AG09309 (cell line): ENCODE data around the gene MTA3.

Experiments
- DNase-seq: peaks from one replicate; pipeline ENCODE4 v3.0.0-alpha.2; 2010; ENCODE audit warnings: low read depth
- H3K4me3 ChIP-seq: 2 replicates; pipeline ENCODE4 v1.5.1; 2011; ENCODE audit warnings: mild to moderate bottlenecking, low read depth, low read length, moderate library complexity; ENCODE audit not compliant: control insufficient read depth
- TF ChIP-seq, protein P1 (sequence below): IDR thresholded peaks from 2 replicates; pipeline ENCODE4 v1.5.1; 2011; ENCODE audit warnings: mild to moderate bottlenecking, low read depth, low read length, inconsistent platforms; ENCODE audit not compliant: insufficient read depth, control insufficient read depth; ENCODE audit errors: missing control alignments

The MTA3 gene

DNA sequence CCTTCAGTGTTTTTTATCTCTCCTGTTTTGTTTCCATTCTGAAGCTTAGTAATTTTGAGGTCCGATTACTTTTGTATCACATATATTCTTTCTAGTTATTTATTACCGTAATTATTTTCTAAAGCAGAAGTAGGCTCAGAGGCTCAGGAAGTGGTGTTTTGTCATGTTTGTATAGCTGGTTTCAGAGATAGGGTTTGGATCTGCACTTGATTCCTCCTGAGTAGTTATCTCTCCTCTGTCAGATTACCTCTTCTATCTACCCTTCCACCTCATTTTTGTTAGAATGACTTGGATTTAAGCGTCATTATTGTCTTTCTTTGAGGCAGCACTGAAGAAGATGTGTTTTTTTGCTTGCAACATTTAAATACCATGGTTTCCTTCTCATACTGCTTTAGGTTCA lies 95.4 kb downstream of the MTA3 start:
- no peak for DNase-seq

DNA sequence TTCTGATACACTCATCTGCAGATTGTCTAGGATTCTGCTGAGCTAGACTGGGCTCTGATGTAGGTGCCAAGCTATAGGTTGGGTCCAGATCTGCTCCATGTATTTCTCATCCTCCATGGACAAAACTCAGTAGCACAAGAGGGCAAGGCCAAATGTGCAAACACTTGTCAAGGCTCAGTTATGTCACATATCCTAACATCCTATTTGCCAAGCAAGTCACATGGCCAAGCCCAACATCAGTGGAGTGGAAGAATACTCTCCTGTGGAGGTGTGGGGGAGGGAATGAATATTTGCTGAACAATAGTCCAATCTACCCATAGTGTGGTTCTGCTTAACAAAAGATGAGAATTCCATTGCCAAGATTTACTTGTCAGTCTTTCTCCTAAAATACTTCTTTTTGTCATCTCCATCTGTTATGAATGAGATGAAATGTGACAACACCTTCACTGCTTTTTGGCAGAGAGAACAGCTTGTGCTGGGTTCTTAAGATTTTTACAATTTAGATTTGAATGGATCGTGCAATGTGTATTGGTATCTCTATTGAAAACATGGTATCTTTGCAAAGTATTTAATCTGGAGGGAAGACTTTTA lies 105.7 kb downstream of the MTA3 start:
- no peak for DNase-seq

More for the DNA sequence above, 95.4 kb downstream of the MTA3 start:
- TF ChIP-seq, protein P1, sequence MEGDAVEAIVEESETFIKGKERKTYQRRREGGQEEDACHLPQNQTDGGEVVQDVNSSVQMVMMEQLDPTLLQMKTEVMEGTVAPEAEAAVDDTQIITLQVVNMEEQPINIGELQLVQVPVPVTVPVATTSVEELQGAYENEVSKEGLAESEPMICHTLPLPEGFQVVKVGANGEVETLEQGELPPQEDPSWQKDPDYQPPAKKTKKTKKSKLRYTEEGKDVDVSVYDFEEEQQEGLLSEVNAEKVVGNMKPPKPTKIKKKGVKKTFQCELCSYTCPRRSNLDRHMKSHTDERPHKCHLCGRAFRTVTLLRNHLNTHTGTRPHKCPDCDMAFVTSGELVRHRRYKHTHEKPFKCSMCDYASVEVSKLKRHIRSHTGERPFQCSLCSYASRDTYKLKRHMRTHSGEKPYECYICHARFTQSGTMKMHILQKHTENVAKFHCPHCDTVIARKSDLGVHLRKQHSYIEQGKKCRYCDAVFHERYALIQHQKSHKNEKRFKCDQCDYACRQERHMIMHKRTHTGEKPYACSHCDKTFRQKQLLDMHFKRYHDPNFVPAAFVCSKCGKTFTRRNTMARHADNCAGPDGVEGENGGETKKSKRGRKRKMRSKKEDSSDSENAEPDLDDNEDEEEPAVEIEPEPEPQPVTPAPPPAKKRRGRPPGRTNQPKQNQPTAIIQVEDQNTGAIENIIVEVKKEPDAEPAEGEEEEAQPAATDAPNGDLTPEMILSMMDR = no peak
- no peak overlapping the region for H3K4me3 ChIP-seq

DNA sequence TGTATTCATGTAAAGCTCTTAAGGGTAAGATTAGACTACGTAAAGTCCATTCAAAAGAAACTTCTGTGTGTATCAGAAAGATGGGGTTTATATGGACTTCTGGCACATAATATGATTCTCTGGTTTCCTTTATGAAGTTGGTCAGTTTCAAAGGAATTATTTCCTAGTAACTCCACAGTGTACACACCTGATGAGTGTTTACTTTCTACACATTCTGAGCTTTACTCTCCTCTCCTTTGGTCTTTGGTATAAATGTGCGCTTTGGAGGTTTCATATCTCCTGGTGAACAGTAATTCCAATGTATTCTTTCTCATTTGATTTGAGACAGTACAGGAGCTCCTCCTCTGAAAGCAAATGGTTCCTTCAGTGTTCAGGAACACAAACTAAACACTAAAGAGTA lies 107.4 kb downstream of the MTA3 start:
- no peak overlapping the region for H3K4me3 ChIP-seq
- no peak for DNase-seq
- TF ChIP-seq, protein P1 = no peak

More for the DNA sequence above, 105.7 kb downstream of the MTA3 start:
- TF ChIP-seq, protein P1 = no peak
- H3K4me3 ChIP-seq = no peak overlapping the region

DNA sequence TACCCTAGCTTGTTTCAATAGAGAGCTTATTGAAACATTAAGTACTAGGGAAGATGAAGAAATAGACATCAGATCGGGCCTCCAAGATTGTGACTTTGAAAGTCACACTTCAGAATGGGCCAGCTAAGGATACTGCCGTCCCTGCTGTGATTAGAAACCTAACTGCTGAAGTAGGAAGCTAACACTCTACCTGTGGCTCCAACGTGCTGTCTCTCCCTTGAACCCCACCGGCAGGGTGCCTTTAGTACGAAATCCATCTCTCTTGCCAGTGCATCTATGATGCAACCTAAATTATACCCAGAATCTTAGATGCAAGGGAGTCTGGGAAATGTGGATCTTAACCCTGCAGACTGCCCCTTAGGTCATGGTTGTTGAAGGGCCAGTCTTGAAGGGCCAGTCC lies 116.9 kb downstream of the MTA3 start:
- DNase-seq = no peak
- TF ChIP-seq, protein P1 = no peak
- no peak overlapping the region for H3K4me3 ChIP-seq

DNA sequence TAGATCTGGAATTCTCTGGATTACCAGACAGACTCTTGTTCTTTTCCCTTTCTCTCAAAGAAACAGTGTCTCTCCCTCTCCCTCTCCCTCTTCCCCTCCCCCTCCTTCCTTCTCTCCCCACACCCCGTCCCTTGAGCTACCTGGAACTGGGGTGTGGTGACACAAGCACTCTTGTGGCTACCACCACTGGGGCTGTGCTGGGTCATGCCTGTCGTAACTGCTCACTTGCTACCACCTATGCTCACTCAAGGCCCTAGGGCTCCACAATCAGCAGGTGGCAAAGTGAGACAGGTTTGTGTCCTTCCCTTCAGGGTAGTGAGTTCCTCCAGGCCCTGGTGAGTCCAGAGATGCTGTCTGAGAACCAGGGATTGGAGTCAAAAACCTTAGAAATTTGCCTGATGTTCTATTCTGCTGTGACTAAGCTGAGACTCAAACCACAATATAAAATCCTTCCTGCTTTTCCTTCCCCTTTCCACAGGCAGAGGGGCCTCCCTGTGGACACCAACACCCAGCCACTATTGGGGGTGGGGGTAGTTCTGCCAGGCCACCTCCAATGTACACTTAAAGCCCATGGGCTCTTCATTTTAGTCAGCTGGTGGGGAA lies 124.7 kb downstream of the MTA3 start:
- no peak for DNase-seq
- no peak overlapping the region for H3K4me3 ChIP-seq
- TF ChIP-seq, protein P1 = no peak

DNA sequence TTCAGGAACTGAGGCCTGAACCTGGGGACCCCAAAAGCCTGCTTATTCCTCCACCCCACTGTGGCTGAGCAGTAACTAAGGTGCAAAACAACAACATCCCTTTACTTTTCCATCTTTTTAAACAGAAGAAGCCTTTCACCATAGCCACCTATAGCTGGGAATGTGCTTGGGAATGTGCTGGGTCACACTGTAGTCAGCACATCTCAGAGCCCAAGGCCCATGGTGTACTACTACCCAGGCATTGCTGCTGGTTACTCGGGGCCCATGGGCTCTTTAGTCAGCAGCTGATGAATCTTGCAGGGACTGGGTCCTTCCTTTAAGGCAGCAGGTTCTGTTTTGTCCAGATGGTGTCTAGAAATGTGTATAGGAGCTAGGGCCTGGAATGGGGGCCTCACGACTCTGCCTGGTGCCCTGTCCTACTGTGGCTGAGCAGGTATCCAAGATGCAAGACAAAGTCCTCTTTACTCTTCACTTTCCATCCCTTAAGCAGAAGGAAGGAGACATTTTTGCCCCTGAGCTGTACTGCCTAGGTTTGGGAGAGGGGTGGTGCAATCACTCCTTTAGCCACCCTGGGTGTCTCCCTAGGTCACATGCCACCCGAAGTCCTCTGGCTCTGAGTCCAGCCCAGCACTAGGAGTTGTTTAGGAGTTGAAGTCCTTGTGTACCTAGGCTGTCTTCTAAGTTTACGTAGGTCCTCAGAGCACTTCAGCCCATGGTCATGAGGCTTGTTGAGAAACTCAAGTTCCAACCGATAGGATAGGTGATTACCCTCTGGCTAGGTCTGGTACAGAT lies 125.5 kb downstream of the MTA3 start:
- TF ChIP-seq, protein P1 = no peak
- DNase-seq = no peak
- H3K4me3 ChIP-seq = no peak overlapping the region
